ENCODE data around the gene SEMG1.

The SEMG1 gene

GRCh38 chr20:45206725-45207124 is at the start of gene SEMG1:
Gene SEMG1 (plus strand): TSS chr20:45207033. CDS start chr20:45207054, 21 bp downstream.
- DNase-seq (ENCODE audit: low read depth): no peak

GRCh38 chr20:45157962-45158361 is 48.9 kb upstream of the SEMG1 start:
- DNase-seq (ENCODE audit: low read depth): peak; percentile 19

- no peak for DNase-seq (ENCODE audit: low read depth)
These were observed 43.6 kb upstream of the SEMG1 start for GRCh38 chr20:45163083-45163803.

GRCh38 chr20:45164906-45165305 is 41.9 kb upstream of the SEMG1 start:
- DNase-seq (ENCODE audit: low read depth): no peak

- no peak for DNase-seq (ENCODE audit: low read depth)
These were observed 33.3 kb upstream of the SEMG1 start for GRCh38 chr20:45173522-45173921.

GRCh38 chr20:45174434-45175364 is 32.1 kb upstream of the SEMG1 start, which contains the start of gene PI3:
Gene PI3 (plus strand): TSS chr20:45174902. CDS start chr20:45174923, 21 bp downstream.
- no peak for DNase-seq (ENCODE audit: low read depth)

GRCh38 chr20:45176526-45177267 is 30.1 kb upstream of the SEMG1 start:
- DNase-seq (ENCODE audit: low read depth): no peak

- DNase-seq (ENCODE audit: low read depth): no peak
These were observed 27.7 kb upstream of the SEMG1 start for GRCh38 chr20:45179166-45179565.

GRCh38 chr20:45181639-45182038 is 25.2 kb upstream of the SEMG1 start:
- DNase-seq (ENCODE audit: low read depth): no peak

- DNase-seq (ENCODE audit: low read depth): no peak
These were observed 23.7 kb upstream of the SEMG1 start for GRCh38 chr20:45183084-45183483.

GRCh38 chr20:45187693-45188092 is 19.1 kb upstream of the SEMG1 start:
- no peak for DNase-seq (ENCODE audit: low read depth)

GRCh38 chr20:45189067-45189609 is 17.7 kb upstream of the SEMG1 start:
- no peak for DNase-seq (ENCODE audit: low read depth)

- DNase-seq (ENCODE audit: low read depth): no peak
These were observed 17.0 kb upstream of the SEMG1 start for GRCh38 chr20:45189861-45190260.

GRCh38 chr20:45191926-45192325 is 14.9 kb upstream of the SEMG1 start:
- DNase-seq (ENCODE audit: low read depth): no peak

- no peak for DNase-seq (ENCODE audit: low read depth)
These were observed 13.5 kb upstream of the SEMG1 start for GRCh38 chr20:45193331-45193730.

GRCh38 chr20:45209924-45210323 is 3.1 kb downstream of the SEMG1 start:
- DNase-seq (ENCODE audit: low read depth): no peak

GRCh38 chr20:45211569-45212474 is 5.0 kb downstream of the SEMG1 start:
- DNase-seq (ENCODE audit: low read depth): no peak

- no peak for DNase-seq (ENCODE audit: low read depth)
These were observed 6.0 kb downstream of the SEMG1 start for GRCh38 chr20:45212836-45213235.

- DNase-seq (ENCODE audit: low read depth): no peak
These were observed 11.3 kb downstream of the SEMG1 start for GRCh38 chr20:45218124-45218523.

GRCh38 chr20:45218636-45219035 is 11.8 kb downstream of the SEMG1 start:
- no peak for DNase-seq (ENCODE audit: low read depth)

GRCh38 chr20:45221076-45221475 is 14.2 kb downstream of the SEMG1 start, which contains the start of gene SEMG2:
Gene SEMG2 (plus strand): TSS chr20:45221373. CDS start chr20:45221390, 17 bp downstream.
- no peak for DNase-seq (ENCODE audit: low read depth)

Measured in HS-27A (cell line).